ACC112 (cell line): ENCODE measurements around the gene PUM2.
"Not testable (repeated sequence)": the region's sequence is repeated elsewhere in the genome, so short reads cannot be mapped to it uniquely, and the experiment has no call there.

ENCODE experiments used
- H2AFZ ChIP-seq: fragments of 200-600 bp; sonication (generic); one replicate; pipeline ENCODE4 v1.6.0; 2017; ENCODE audit warnings: antibody characterized with exemption, low read length; ENCODE audit not compliant: unreplicated experiment
- H3K27ac ChIP-seq: fragments of 200-600 bp; sonication (generic); 2 replicates; pipeline ENCODE4 v1.5.1; 2014; ENCODE audit warnings: low read depth, mild to moderate bottlenecking, antibody characterized with exemption, low read length, moderate library complexity
- H3K27me3 ChIP-seq: fragments of 200-600 bp; sonication (generic); 2 replicates; pipeline ENCODE4 v1.6.1; 2014; ENCODE audit warnings: mild to moderate bottlenecking, antibody characterized with exemption, low read length, moderate library complexity, mixed read lengths; ENCODE audit not compliant: insufficient read depth
- H3K36me3 ChIP-seq: fragments of 200-600 bp; sonication (generic); 2 replicates; pipeline ENCODE4 v1.6.1; 2016; ENCODE audit warnings: mild to moderate bottlenecking, antibody characterized with exemption, low read length, moderate library complexity, mixed read lengths; ENCODE audit not compliant: insufficient read depth
- H3K4me1 ChIP-seq: fragments of 200-600 bp; sonication (generic); one replicate; pipeline ENCODE4 v1.6.1; 2016; ENCODE audit warnings: low read length, mixed read lengths; ENCODE audit not compliant: insufficient read depth, unreplicated experiment, control insufficient read depth
- H3K4me3 ChIP-seq: fragments of 200-600 bp; sonication (generic); 2 replicates; pipeline ENCODE4 v1.5.1; 2014; ENCODE audit warnings: mild to moderate bottlenecking, low read depth, low read length
- H3K79me2 ChIP-seq: fragments of 200-600 bp; sonication (generic); one replicate; pipeline ENCODE4 v1.6.0; 2016; ENCODE audit warnings: low read length; ENCODE audit not compliant: control insufficient read depth, unreplicated experiment, insufficient read depth

Gene PUM2

DNA sequence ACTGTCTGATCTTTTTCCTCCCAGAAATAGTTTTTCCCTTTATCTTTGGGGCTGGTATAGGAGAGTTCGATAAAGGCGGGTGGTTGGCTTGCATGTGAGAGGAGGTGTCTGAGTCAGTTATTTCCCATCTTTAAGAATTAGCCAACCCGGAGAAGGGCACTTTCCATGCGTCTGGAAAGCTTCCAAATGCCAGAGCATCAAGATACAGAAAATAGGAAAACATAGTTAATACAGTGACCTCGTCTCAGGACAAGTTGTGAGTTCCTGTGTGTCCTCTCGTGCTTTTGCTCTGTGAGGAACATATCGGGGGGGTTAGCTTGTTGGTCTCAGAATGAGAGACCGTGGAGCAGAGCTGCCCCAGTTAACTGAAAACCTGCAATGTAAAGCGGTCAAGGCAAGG is 18.7 kb upstream of the PUM2 start:
- Histone ChIP-seq H3K36me3 (no peaks in the 10 kb centered on the region), H3K4me3 (no peak overlapping the region), H2AFZ (no peak overlapping the region), H3K27me3 (no peaks in the 10 kb centered on the region), H3K4me1 (peaks cover 9% of the 10 kb centered on the region), H3K79me2 (no peaks in the 10 kb centered on the region), H3K27ac (no peak overlapping the region)

DNA sequence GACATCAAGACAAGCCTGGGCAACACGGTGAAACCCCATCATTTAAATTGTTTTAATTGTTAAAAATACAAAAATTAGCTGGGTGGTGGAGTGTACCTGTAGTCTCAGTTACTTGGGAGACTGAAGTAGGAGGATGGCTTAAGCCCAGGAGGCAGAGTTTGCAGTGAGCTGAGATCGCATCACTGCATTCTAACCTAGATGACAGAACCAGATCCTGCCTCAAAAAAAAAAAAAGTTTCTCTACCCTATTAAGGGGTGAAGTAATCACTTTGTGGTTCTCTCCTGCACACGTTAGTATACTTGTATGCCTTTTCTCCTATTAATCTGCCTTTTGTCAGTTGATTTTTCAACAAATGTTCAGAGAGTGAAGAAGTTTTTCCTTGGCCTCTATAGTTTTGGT is 18.1 kb upstream of the PUM2 start:
- no peak overlapping the region for H3K27ac ChIP-seq
- no peaks in the 10 kb centered on the region for H3K27me3 ChIP-seq
- no peaks in the 10 kb centered on the region for H3K36me3 ChIP-seq
- no peak overlapping the region for H3K4me3 ChIP-seq
- peaks cover 9% of the 10 kb centered on the region for H3K4me1 ChIP-seq
- H3K79me2 ChIP-seq, result no peaks in the 10 kb centered on the region
- no peak overlapping the region for H2AFZ ChIP-seq

DNA sequence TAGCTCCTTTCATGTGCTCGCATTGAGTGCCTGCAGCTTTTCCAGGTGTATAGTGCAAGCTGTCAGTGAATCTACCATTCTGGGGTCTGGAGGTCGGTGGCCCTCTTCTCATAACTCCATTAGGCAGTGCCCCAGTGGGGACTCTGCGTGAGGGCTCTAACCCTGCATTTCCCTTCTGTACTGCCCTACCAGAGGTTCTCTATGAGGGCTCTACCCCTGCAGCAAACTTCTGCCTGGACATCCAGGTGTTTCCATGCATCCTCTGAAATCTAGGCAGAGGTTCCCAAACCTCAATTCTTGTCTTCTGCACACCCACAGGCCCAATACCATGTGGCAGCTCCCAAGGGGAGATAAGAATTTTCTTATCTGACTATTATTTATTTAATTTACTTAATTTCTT is 17.3 kb upstream of the PUM2 start:
- not testable (repeated sequence) for H3K4me3 ChIP-seq, H3K4me1 ChIP-seq, H3K27ac ChIP-seq, H2AFZ ChIP-seq, H3K27me3 ChIP-seq, H3K79me2 ChIP-seq, H3K36me3 ChIP-seq

DNA sequence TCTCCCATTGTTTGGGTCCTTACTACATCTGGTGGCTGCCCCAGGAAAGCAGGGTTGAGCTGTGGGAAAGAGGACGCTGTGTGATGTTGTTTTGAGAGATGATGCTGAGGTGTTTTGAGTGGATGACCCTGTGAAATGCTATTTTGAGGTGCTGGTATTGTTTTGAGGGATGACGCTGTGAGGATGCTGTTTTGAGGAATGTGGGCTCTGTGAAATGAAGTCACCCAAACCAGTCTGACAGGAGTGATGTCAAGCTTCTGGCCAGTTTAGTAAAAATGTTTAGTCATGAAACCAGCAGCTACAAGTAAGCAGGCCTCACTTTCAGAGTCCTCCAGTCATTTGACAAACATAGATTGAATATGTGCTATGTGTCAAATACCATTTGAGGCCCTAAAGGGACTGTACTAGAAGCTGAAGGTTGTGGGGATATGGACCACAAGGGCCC is 16.1 kb upstream of the PUM2 start:
- Histone ChIP-seq H3K79me2 (no peaks in the 10 kb centered on the region), H3K4me3 (no peak overlapping the region), H3K4me1 (peaks cover 9% of the 10 kb centered on the region), H2AFZ (no peak overlapping the region), H3K36me3 (no peaks in the 10 kb centered on the region), H3K27ac (no peak overlapping the region), H3K27me3 (no peaks in the 10 kb centered on the region)

DNA sequence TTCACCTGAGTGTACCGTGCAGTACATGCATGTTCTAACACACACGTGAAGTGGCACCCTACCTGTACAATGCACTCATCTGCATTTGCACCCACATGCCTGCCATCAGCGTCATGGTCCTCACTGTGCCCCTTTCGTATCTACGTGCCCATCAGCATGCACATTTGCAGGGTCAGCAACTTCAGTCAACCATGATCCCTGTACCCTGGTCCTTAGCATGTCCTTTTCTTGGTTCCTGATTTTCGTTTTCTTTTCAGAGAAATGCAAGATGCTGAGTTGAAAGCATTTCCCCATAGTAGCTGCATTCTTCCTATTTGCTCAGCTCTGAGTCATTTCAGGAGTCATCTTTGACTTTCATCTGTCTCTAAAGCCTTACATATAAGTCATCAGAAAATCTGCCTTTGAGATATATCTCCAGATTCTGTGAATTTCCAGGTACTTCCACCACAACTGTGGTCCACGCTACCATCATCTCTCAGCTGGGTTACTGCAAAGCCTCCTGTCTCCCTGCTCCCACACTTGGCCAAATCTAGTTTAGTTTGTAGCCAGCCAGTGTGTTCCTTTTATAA is 14.7 kb upstream of the PUM2 start:
- no peaks in the 10 kb centered on the region for H3K36me3 ChIP-seq
- no peak overlapping the region for H3K4me3 ChIP-seq
- no peak overlapping the region for H3K27ac ChIP-seq
- peaks cover 9% of the 10 kb centered on the region for H3K4me1 ChIP-seq
- H3K79me2 ChIP-seq, result no peaks in the 10 kb centered on the region
- H2AFZ ChIP-seq, result no peak overlapping the region
- H3K27me3 ChIP-seq, result no peaks in the 10 kb centered on the region

DNA sequence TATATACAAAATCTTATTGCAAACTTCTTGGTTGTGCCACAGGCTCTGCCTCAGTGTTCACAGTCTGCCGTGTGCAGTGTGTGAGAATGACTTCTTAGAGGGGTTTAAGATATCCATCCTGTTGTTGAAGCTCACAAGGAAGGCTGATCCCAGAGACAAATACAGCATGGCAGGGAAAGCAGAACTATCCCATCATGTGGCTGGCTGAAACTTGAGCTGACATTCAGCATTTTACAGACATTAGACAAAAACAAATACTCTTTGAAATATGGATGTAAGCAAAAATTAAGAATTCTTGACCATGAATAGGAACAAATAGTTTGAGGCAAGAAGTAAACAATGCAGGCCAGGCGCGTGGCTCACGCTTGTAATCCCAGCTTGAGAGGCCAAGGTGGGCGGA is 12.9 kb upstream of the PUM2 start:
- H3K36me3 ChIP-seq, result no peaks in the 10 kb centered on the region
- H3K79me2 ChIP-seq, result no peaks in the 10 kb centered on the region
- H3K4me1 ChIP-seq, result peaks cover 9% of the 10 kb centered on the region
- no peak overlapping the region for H2AFZ ChIP-seq
- no peaks in the 10 kb centered on the region for H3K27me3 ChIP-seq
- no peak overlapping the region for H3K4me3 ChIP-seq
- H3K27ac ChIP-seq, result no peak overlapping the region

DNA sequence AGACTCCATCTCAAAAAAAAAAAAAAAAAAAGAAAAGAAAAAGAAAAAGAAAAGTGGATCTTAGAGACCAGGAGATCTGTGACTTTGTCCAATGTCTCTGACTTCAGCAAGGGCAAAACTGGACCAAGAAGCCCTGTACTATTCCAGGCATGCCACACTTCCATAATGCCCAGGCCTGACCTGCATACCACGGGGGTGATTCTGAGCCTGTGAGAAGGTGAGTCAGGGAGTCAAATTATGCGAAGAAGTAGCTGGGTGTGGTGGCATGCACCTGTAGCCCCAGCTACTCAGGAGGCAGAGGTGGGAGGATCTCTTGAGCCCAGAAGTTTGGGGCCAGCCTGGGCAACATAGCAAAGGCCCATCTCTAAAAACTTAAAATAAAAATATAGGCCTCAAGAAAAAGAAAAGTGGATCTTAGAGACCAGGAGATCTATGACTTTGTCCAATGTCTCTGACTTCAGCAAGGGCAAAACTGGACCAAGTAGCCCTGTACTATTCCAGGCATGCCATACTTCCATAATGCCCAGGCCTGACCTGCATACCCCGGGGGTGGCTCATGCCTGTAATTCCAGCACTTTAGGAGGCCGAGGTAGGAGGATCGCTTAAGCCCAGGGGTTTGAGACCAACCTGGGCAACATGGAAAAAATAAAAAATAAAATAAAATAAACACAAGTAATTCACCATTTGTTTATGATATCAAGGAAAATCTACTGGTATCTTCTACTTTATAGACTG is 12.2 kb upstream of the PUM2 start:
- Histone ChIP-seq H3K27ac (no peak overlapping the region), H3K36me3 (no peaks in the 10 kb centered on the region), H3K4me1 (peaks cover 9% of the 10 kb centered on the region), H3K79me2 (no peaks in the 10 kb centered on the region), H3K27me3 (no peaks in the 10 kb centered on the region), H2AFZ (no peak overlapping the region), H3K4me3 (no peak overlapping the region)

DNA sequence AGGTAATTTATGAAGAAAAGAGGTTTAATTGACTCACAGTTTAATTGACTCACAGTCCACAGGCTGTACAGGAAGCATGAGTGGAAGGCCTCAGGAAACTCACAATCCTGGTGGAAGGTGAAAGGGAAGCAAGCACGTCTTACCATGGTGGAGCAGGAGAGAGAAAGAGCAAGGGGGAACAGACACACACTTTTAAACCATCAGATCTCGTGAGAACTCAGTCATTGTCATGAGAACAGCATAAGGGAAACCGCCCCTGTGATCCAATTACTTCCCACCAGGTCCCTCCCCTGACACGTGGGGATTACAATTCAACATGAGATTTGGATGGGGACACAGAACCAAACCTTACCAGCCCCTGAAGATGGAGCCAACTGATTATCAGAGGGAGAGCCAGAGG is 11.2 kb upstream of the PUM2 start:
- Histone ChIP-seq H3K27me3 (no peaks in the 10 kb centered on the region), H3K36me3 (no peaks in the 10 kb centered on the region), H3K4me1 (peaks cover 9% of the 10 kb centered on the region), H3K27ac (no peak overlapping the region), H3K4me3 (no peak overlapping the region), H3K79me2 (no peaks in the 10 kb centered on the region), H2AFZ (no peak overlapping the region)

DNA sequence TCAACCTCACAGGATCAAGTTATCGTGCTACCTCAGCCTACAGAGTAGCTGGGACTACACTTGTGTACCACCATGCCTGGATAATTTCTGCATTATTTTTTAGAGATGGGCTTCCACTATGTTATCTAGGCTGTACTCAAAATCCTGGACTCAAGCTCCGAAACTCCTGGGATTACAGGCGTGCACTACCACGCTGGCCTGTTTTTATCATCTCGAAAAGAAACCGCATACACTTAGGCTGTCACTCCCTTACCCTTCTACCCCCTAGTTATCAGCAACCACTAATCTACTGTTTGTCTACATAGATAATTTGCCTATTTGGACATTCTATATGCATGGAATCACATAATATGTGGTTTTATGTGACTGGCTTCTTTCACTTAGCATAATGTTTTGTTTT is 8.5 kb upstream of the PUM2 start:
- Histone ChIP-seq H2AFZ (no peak overlapping the region), H3K36me3 (no peaks in the 10 kb centered on the region), H3K27me3 (no peaks in the 10 kb centered on the region), H3K27ac (no peak overlapping the region), H3K79me2 (no peaks in the 10 kb centered on the region), H3K4me1 (no peaks in the 10 kb centered on the region), H3K4me3 (no peak overlapping the region)

DNA sequence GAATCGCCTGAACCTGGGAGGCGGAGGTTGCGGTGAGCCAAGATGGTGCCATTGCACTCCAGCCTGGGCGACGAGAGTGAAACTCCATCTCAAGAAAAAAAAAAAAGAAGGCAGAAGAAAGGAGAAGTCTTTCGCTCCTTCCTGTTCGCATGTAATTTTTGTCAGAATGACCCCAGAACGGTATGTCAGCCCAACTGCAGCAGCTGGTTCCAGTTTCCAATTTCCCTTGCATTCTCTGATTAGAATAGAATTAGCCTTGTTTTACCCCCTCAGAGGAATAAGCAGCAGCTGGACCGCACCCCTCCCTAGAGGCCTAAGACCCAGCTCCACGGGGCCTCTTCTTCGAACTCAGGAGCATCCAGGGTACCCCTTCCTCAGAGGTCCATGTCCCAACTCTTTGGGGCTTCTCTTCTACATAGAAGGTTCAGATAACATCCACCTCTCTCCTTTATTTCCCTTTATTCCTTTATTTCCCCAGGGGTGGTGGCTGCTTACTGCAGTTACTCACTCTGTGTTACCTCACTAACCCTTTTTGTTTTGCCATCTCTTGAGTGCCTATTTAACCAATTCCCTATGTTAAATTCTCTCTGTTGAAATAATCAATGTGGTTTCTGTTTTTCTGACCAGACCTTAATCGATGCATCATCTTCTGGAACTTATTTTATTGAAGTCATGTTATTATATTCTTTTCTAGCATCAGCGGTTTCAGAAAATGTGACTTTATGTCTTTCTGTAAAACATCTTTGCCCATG is 7.2 kb upstream of the PUM2 start:
- no peak overlapping the region for H3K27ac ChIP-seq
- H3K4me3 ChIP-seq, result no peak overlapping the region
- no peaks in the 10 kb centered on the region for H3K27me3 ChIP-seq
- H2AFZ ChIP-seq, result no peak overlapping the region
- H3K36me3 ChIP-seq, result no peaks in the 10 kb centered on the region
- no peaks in the 10 kb centered on the region for H3K4me1 ChIP-seq
- no peaks in the 10 kb centered on the region for H3K79me2 ChIP-seq

DNA sequence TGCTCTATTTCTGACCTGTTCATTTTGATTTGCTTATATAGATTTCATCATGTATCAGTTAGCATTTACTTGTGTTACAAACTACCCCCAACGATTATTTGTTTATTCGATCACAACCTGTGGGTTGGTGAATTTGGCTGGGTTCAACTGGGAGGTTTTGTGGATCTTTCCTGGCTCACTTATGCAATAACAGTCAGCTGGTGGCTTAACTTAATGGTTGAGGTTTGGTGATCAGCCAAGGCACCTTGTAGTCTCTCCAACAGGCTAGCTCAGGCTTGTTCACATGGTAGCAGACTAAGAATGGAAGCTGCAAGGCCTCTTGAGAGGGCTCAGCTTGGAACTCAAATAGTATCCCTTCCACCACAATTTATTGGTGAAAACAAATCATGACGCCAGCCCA is 5.4 kb upstream of the PUM2 start:
- Histone ChIP-seq H3K36me3 (no peaks in the 10 kb centered on the region), H3K79me2 (no peaks in the 10 kb centered on the region), H2AFZ (no peak overlapping the region), H3K4me1 (peaks cover 8% of the 10 kb centered on the region), H3K27me3 (no peaks in the 10 kb centered on the region), H3K4me3 (no peak overlapping the region), H3K27ac (no peak overlapping the region)
